Keratinocyte (primary cell): Measurements from ENCODE around the gene SRR. TPM values are rescaled to one million over a fixed set of nuclear protein-coding genes. Genes with fewer than 3 reads are reported as not detected.

Experiments
- DNase-seq: peaks from one replicate; pipeline ENCODE4 v3.0.0-alpha.2; 2011; ENCODE audit warnings: low read depth, missing footprints, low spot score
- FAIRE-seq: peaks from 2 replicates; lab custom pipeline; 2011; peaks lifted over from hg19 to GRCh38; lab: Jason Lieb, UNC
- H2AFZ ChIP-seq: 2 replicates; pipeline ENCODE4 v1.6.0; 2012; ENCODE audit warnings: low read length, control low read depth, inconsistent platforms; ENCODE audit not compliant: control insufficient read depth
- H3K27ac ChIP-seq: 2 replicates; pipeline ENCODE4 v1.5.1; 2011; ENCODE audit warnings: low read length; ENCODE audit not compliant: control insufficient read depth, insufficient read depth
- H3K27me3 ChIP-seq: 3 replicates; pipeline ENCODE4 v1.6.0; 2011; ENCODE audit warnings: low read length; ENCODE audit not compliant: control insufficient read depth, insufficient read depth; ENCODE audit errors: extremely low read depth
- H3K36me3 ChIP-seq, 2 experiments: 2 replicates in 1 of 2; 3 replicates in 1 of 2; pipeline ENCODE4 v1.5.1; 2011; ENCODE audit warnings: low read length in 2 of 2, mild to moderate bottlenecking in 1 of 2; ENCODE audit not compliant: control insufficient read depth in 2 of 2, insufficient read depth in 2 of 2; ENCODE audit errors: extremely low read depth in 1 of 2
- H3K4me1 ChIP-seq: 3 replicates; pipeline ENCODE4 v1.5.1; 2011; ENCODE audit warnings: low read length; ENCODE audit not compliant: control insufficient read depth, insufficient read depth; ENCODE audit errors: extremely low read depth
- H3K4me2 ChIP-seq: 3 replicates; pipeline ENCODE4 v1.6.0; 2011; ENCODE audit warnings: low read depth, low read length; ENCODE audit not compliant: control insufficient read depth, insufficient read depth; ENCODE audit errors: extremely low read depth
- H3K4me3 ChIP-seq, 3 experiments: fragments of 200-600 bp in 1 of 3; sonication (generic) in 1 of 3; 2 replicates in 2 of 3; 3 replicates in 1 of 3; pipeline ENCODE4 v1.5.1; 2011 to 2016; ENCODE audit warnings: low read length in 3 of 3, mild to moderate bottlenecking in 3 of 3, control low read depth in 2 of 3, inconsistent platforms in 1 of 3, low read depth in 1 of 3, mixed read lengths in 1 of 3, mixed run types in 1 of 3, moderate library complexity in 1 of 3; ENCODE audit not compliant: control insufficient read depth in 2 of 3, insufficient read depth in 2 of 3; ENCODE audit errors: extremely low read depth in 1 of 3
- H3K79me2 ChIP-seq: 2 replicates; pipeline ENCODE4 v1.6.0; 2012; ENCODE audit warnings: low read length; ENCODE audit not compliant: control insufficient read depth, insufficient read depth
- H3K9ac ChIP-seq: 3 replicates; pipeline ENCODE4 v1.6.0; 2011; ENCODE audit warnings: low read length; ENCODE audit not compliant: control insufficient read depth, insufficient read depth; ENCODE audit errors: extremely low read depth
- H3K9me1 ChIP-seq: 3 replicates; pipeline ENCODE4 v1.6.0; 2011; ENCODE audit warnings: low read length; ENCODE audit not compliant: control insufficient read depth, insufficient read depth; ENCODE audit errors: extremely low read depth
- H3K9me3 ChIP-seq: 2 replicates; pipeline ENCODE4 v1.5.1; 2012; ENCODE audit warnings: low read depth, low read length; ENCODE audit not compliant: control insufficient read depth
- H4K20me1 ChIP-seq: 3 replicates; pipeline ENCODE4 v1.6.0; 2011; ENCODE audit warnings: low read length; ENCODE audit not compliant: control insufficient read depth, insufficient read depth; ENCODE audit errors: extremely low read depth
- CTCF ChIP-seq, 3 experiments: IDR thresholded peaks in 1 of 3; conservative IDR thresholded peaks in 1 of 3; optimal IDR thresholded peaks in 1 of 3; 2 replicates in 2 of 3; 3 replicates in 1 of 3; pipeline versions ENCODE3 to v1.5.1; 2011; ENCODE audit warnings: low read length in 3 of 3, mild to moderate bottlenecking in 3 of 3, moderate library complexity in 2 of 3, control low read depth in 1 of 3, inconsistent platforms in 1 of 3; ENCODE audit not compliant: insufficient read depth in 2 of 3; ENCODE audit errors: extremely low read depth in 1 of 3
- EZH2 ChIP-seq: IDR thresholded peaks from one replicate; pipeline ENCODE4 v1.6.1; 2012; ENCODE audit warnings: inconsistent platforms, mild to moderate bottlenecking, low read length, moderate library complexity
- dilution Hi-C: fragments of 300-500 bp; cut with MboI; formaldehyde crosslinking; loops from one replicate; pipeline ENCODE4 v1.7.0; 2020; ENCODE audit warnings: low sequenced_read_pairs; ENCODE audit not compliant: extremely low pct_ligation_motif_present
- polyA plus RNA-seq, 5 experiments: library from polyadenylated mRNA; depleted of rRNA in 3 of 5; stranded (reverse) in 3 of 5; stranded (forward) in 1 of 5; unstranded in 1 of 5; fragments of >200 nt; gene quantifications; 1 replicate in 1 of 5; 2 replicates in 3 of 5; 3 replicates in 1 of 5; pipeline versions ENCODE4 v1.2.1 to v1.2.3, GENCODE V29; 2011 to 2012; ENCODE audit warnings: missing spikeins in 2 of 5, low read depth in 1 of 5, low replicate concordance in 1 of 5

Gene SRR
- polyA plus RNA-seq, 1 donor (not counting 4 experiments of a cell fraction or from before 2014, with no cell fraction given), result 17.7 TPM

- TF ChIP-seq CTCF (optimal IDR thresholded peaks at IDR 0.05 in 1 of 3, IDR thresholded peaks at IDR 0.05 in 1 of 3, conservative IDR thresholded peaks at IDR 0.05 in 1 of 3; ENCODE audit: extremely low read depth in 1 of 3, insufficient read depth in 2 of 3, low read length in 3 of 3) (no peak), EZH2 (no peak)
- Histone ChIP-seq H4K20me1 (no peaks in the 10 kb centered on the region), H3K4me3 (no peak overlapping the region), H3K9ac (no peak overlapping the region), H3K9me3 (no peaks in the 10 kb centered on the region), H3K79me2 (no peaks in the 10 kb centered on the region), H3K27me3 (no peaks in the 10 kb centered on the region), H3K36me3 (peaks cover 5 to 12% of the 10 kb centered on the region in 2 experiments), H3K9me1 (no peaks in the 10 kb centered on the region), H3K4me2 (no peak overlapping the region), H3K4me1 (peaks cover 8% of the 10 kb centered on the region), H3K27ac (no peak overlapping the region), H2AFZ (no peak overlapping the region)
- dilution Hi-C loops, result no loop called here
- DNase-seq (no peak), FAIRE-seq (no peak)
Measured at GRCh38 chr17:2364763-2365116, 61.0 kb downstream of the SRR start.

GRCh38 chr17:2365132-2365531 lies 61.4 kb downstream of the SRR start:
- Histone ChIP-seq H3K9me1 (no peaks in the 10 kb centered on the region), H3K4me3 (no peak overlapping the region), H3K36me3 (peaks cover 5 to 12% of the 10 kb centered on the region in 2 experiments), H3K9ac (no peak overlapping the region), H3K4me2 (no peak overlapping the region), H3K27ac (no peak overlapping the region), H3K27me3 (no peaks in the 10 kb centered on the region), H3K79me2 (no peaks in the 10 kb centered on the region), H3K9me3 (no peaks in the 10 kb centered on the region), H3K4me1 (peaks cover 4% of the 10 kb centered on the region), H4K20me1 (no peaks in the 10 kb centered on the region), H2AFZ (no peak overlapping the region)
- TF ChIP-seq EZH2 (no peak), CTCF (optimal IDR thresholded peaks at IDR 0.05 in 1 of 3, IDR thresholded peaks at IDR 0.05 in 1 of 3, conservative IDR thresholded peaks at IDR 0.05 in 1 of 3; ENCODE audit: extremely low read depth in 1 of 3, insufficient read depth in 2 of 3, low read length in 3 of 3) (no peak)
- DNase-seq (no peak), FAIRE-seq (no peak)
- dilution Hi-C loops, result no loop called here
